Tibial artery (tissue), 4 donors: ENCODE measurements around the gene ATP6V0E1.

ENCODE experiments used
- DNase-seq, 2 donors: peaks; one replicate each; pipeline ENCODE4 v3.0.0-alpha.2; 2019
- H3K27ac ChIP-seq, 2 donors: fragments of 200-600 bp; sonication (generic) in 1 of 2; 1 replicate in 1 of 2; 2 replicates in 1 of 2; pipeline ENCODE4 v1.5.1; 2018 to 2019; ENCODE audit warnings: mild to moderate bottlenecking in 1 of 2
- H3K27me3 ChIP-seq, 2 donors: fragments of 200-600 bp; sonication (generic) in 1 of 2; one replicate each; pipeline versions ENCODE4 v1.5.1 to v1.6.0; 2016 to 2019
- H3K36me3 ChIP-seq, 3 donors: fragments of 200-600 bp; sonication (generic) in 2 of 3; one replicate each; pipeline ENCODE4 v1.5.1; 2016 to 2019; ENCODE audit warnings: mild to moderate bottlenecking in 2 of 3
- H3K4me1 ChIP-seq, 4 donors: fragments of 200-600 bp; sonication (generic) in 2 of 4; 1 replicate in 3 of 4; 2 replicates in 1 of 4; pipeline ENCODE4 v1.5.1; 2016 to 2019
- H3K4me3 ChIP-seq, 2 donors: fragments of 200-600 bp; sonication (generic) in 1 of 2; 1 replicate in 1 of 2; 2 replicates in 1 of 2; pipeline ENCODE4 v1.5.1; 2018 to 2019; ENCODE audit warnings: mild to moderate bottlenecking in 2 of 2
- H3K9me3 ChIP-seq, 3 donors: fragments of 200-600 bp; sonication (generic) in 1 of 3; one replicate each; pipeline ENCODE4 v1.5.1; 2016 to 2019
- intact Hi-C: fragments of 100-400 bp; cut with DNase I; formaldehyde crosslinking; loops from one replicate; pipeline ENCODE4 v1.15.0; 2023; ENCODE audit warnings: low total_unique reads
- TF ChIP-seq, protein P1 (sequence below), 2 experiments: fragments of 200-600 bp in 1 of 2; fragments of 450-650 bp in 1 of 2; IDR thresholded peaks; one replicate each; pipeline ENCODE4 v1.5.1; 2017 to 2019; ENCODE audit warnings: antibody characterized with exemption in 2 of 2, mild to moderate bottlenecking in 1 of 2, moderate library complexity in 1 of 2

Gene ATP6V0E1

DNA sequence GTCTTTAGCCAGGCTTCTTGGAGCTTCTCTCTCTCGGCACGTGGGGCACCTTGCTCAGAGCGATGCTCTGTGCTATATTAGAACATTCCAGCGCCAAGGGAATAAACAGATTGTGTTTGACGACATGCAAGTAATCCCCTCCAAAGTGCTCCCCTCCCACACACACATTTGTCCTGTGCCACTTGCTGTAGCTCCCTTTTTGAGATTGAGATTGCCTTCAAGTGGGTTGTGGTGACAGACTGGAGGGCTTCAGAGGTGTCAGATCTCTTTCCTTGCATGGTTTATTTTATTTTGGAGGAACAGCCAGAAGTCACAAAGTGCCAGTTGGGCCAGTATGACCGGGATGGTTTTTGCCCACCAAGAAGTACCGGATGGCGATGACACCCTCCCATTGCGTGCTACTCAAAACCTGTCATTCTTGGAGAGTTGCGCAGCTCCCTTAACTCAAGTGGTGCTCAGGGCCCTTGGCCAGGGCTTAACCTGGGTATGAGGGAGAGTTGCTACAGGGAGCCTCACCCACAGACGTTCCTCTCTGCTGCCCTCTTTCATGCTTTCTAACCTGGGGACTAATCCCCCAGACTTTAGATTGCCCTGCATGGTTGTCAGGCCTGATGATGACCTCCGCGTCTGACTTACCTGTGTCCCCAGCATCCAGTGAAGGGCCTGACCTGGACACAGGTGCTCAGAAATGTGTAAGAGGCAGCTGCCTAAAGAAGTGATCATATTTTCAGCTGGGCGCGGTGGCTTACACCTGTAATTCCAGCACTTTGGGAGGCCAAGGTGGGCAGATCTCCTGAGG is 43.1 kb upstream of the ATP6V0E1 start:
- H3K9me3 ChIP-seq = no peaks in the 10 kb centered on the region
- no peaks in the 10 kb centered on the region for H3K27me3 ChIP-seq
- no peak overlapping the region for H3K27ac ChIP-seq
- no peak overlapping the region for H3K4me3 ChIP-seq
- H3K4me1 ChIP-seq = no peaks in the 10 kb centered on the region
- H3K36me3 ChIP-seq = peaks cover 45 to 96% (median 80%) of the 10 kb centered on the region in 3 donors
- intact Hi-C loops = no loop called here
- no peak for DNase-seq
- TF ChIP-seq, protein P1, sequence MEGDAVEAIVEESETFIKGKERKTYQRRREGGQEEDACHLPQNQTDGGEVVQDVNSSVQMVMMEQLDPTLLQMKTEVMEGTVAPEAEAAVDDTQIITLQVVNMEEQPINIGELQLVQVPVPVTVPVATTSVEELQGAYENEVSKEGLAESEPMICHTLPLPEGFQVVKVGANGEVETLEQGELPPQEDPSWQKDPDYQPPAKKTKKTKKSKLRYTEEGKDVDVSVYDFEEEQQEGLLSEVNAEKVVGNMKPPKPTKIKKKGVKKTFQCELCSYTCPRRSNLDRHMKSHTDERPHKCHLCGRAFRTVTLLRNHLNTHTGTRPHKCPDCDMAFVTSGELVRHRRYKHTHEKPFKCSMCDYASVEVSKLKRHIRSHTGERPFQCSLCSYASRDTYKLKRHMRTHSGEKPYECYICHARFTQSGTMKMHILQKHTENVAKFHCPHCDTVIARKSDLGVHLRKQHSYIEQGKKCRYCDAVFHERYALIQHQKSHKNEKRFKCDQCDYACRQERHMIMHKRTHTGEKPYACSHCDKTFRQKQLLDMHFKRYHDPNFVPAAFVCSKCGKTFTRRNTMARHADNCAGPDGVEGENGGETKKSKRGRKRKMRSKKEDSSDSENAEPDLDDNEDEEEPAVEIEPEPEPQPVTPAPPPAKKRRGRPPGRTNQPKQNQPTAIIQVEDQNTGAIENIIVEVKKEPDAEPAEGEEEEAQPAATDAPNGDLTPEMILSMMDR (IDR thresholded peaks at IDR 0.05) = no peak

DNA sequence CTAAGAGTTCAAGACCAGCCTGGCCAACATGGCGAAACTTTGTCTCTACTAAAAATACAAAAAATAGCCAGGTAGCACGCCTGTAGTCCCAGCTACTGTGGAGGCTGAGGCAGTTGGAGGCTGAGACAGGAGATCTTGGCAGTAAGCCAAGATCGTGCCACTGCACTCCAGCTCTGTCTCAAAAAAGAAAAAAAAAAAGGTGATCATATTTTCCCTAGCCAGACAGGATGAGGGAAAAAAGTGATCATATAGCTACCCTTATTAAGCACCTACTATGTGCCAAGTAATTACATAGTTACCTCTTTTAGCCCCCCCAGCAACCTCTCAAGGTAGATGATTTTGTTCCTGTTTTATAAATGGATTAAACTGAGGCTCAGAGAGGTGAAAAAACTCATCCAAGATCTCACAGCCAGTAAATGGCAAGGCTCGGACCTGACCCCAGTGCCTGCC is 42.5 kb upstream of the ATP6V0E1 start:
- H3K4me3 ChIP-seq = no peak overlapping the region
- no peaks in the 10 kb centered on the region for H3K9me3 ChIP-seq
- peaks cover 39 to 96% (median 80%) of the 10 kb centered on the region in 3 donors for H3K36me3 ChIP-seq
- TF ChIP-seq, protein P1 (IDR thresholded peaks at IDR 0.05) = no peak
- no peak overlapping the region for H3K27ac ChIP-seq
- H3K27me3 ChIP-seq = no peaks in the 10 kb centered on the region
- no peaks in the 10 kb centered on the region for H3K4me1 ChIP-seq
- intact Hi-C loops = no loop called here
- DNase-seq = no peak

DNA sequence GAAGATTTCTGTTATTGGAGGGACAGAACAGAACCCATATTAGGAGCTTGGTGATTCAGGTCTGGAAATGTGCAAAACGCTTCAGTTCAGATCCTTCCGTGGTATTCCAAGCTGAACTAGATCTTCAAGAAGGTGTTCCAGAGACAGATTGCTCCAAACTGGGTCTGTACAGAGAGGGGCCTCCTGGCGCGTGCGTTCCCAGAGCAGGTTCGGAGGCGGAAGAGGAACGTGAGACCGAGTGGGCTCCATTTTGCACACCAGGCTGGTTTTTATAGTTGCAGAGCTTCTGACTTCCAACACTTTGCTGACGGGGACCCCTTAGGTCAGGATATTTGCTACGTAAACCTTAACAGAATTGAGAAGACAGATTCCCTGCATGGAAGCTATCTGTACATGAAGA is 41.0 kb upstream of the ATP6V0E1 start:
- Histone ChIP-seq H3K36me3 (peaks cover 35 to 92% (median 85%) of the 10 kb centered on the region in 3 donors), H3K9me3 (no peaks in the 10 kb centered on the region), H3K4me1 (no peaks in the 10 kb centered on the region), H3K27me3 (no peaks in the 10 kb centered on the region), H3K4me3 (no peak overlapping the region), H3K27ac (no peak overlapping the region)
- intact Hi-C loops = no loop called here
- TF ChIP-seq, protein P1 (IDR thresholded peaks at IDR 0.05) = no peak
- no peak for DNase-seq

DNA sequence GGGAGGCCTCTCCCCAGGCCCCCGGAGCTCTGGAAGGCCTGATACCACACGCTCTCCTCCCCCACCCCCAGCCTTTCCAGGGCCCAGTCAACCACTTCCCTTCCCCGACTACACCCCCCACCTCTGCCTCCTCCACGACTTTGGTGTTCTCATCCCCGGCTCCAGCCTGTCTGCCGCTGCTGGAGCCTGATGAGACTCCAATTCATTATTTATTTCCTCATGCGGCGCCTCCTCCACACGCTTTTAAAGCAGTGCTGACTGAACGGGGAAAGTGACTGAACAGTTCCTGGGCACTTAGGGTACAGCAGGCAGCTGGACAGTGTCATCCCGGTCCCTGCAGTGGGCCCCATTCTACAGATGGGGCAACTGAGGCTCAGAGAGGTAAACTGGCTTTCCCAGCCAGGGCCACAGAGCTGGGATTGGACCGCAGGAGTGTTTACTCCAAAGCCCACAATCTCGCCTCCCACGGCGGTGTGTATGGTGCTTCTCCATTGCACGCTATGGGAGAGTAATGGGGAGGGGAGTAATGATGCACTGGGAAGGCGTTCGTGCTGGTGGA is 40.2 kb upstream of the ATP6V0E1 start:
- peaks cover 0 to 4% (median 0%) of the 10 kb centered on the region in 4 donors for H3K4me1 ChIP-seq
- H3K9me3 ChIP-seq = no peaks in the 10 kb centered on the region
- TF ChIP-seq, protein P1 (IDR thresholded peaks at IDR 0.05) = no peak
- DNase-seq = peak; percentile 21 to 64
- peaks cover 29 to 84% (median 84%) of the 10 kb centered on the region in 3 donors for H3K36me3 ChIP-seq
- no peak overlapping the region for H3K4me3 ChIP-seq
- H3K27ac ChIP-seq = no peak overlapping the region
- no peaks in the 10 kb centered on the region for H3K27me3 ChIP-seq
- intact Hi-C loops = no loop called here

DNA sequence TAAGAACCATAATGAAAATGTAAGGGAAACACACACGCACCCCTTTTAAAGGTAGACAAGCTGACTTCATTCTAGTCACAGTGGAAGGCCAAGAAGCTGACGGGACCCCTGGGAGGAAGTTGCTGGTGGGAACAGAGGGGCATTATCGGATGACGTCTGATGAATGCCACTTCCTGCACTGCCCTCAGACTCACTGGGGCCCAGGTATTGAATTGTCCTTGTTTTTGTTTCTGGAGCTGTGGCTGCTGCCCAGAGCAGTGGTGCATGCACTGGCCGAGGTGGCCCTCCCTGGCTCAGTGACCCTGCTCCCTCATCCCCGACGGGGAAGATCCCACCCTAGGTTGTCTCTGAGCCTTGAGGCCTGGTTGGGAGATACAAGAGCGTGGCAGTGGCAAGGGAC is 39.7 kb upstream of the ATP6V0E1 start:
- no peaks in the 10 kb centered on the region for H3K27me3 ChIP-seq
- no peak overlapping the region for H3K27ac ChIP-seq
- H3K4me1 ChIP-seq = peaks cover 0 to 5% (median 0%) of the 10 kb centered on the region in 4 donors
- TF ChIP-seq, protein P1 (IDR thresholded peaks at IDR 0.05) = no peak
- intact Hi-C loops = no loop called here
- peak; percentile 16 to 54 for DNase-seq
- no peaks in the 10 kb centered on the region for H3K9me3 ChIP-seq
- H3K36me3 ChIP-seq = peaks cover 27 to 85% (median 79%) of the 10 kb centered on the region in 3 donors
- H3K4me3 ChIP-seq = no peak overlapping the region
